Ishikawa (cell line): ENCODE data around the gene HCFC1R1.

Source experiments
- EP300 ChIP-seq: IDR thresholded peaks from 2 replicates; pipeline ENCODE4 v1.6.1; 2012; ENCODE audit warnings: borderline replicate concordance
- TCF12 ChIP-seq: IDR thresholded peaks from 2 replicates; pipeline ENCODE4 v1.6.1; 2012; ENCODE audit warnings: low read depth
- TEAD4 ChIP-seq: IDR thresholded peaks from 2 replicates; pipeline ENCODE4 v1.6.1; 2012
- ZBTB7A ChIP-seq: IDR thresholded peaks from 2 replicates; pipeline ENCODE4 v1.6.1; 2012; ENCODE audit warnings: low read depth
- TF ChIP-seq, protein P1 (sequence below): IDR thresholded peaks from 2 replicates; pipeline ENCODE4 v1.6.1; 2012; ENCODE audit warnings: low read depth, mild to moderate bottlenecking
- TF ChIP-seq, protein P2 (sequence below): IDR thresholded peaks from 2 replicates; pipeline ENCODE4 v1.6.1; 2012

DNA sequence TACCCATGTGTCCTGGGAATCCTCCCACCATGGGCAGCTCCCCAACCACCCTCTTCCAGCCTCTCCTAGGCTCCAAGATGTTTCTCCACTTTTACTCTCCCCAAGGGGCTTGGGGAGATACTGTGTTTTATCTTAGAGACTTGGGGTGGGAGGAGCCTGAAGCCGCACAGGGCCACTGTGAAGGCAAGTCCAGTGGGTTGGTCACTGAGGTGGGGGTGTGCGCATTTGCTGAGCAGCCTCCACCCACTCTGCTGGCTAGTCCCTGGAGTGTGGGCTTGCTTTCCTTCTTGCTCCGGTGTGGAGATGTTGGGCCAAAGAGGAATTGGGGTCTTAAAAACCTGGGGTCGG lies 15.1 kb downstream of the HCFC1R1 start:
- no peak for TF ChIP-seq TCF12
- TF ChIP-seq, protein P1, sequence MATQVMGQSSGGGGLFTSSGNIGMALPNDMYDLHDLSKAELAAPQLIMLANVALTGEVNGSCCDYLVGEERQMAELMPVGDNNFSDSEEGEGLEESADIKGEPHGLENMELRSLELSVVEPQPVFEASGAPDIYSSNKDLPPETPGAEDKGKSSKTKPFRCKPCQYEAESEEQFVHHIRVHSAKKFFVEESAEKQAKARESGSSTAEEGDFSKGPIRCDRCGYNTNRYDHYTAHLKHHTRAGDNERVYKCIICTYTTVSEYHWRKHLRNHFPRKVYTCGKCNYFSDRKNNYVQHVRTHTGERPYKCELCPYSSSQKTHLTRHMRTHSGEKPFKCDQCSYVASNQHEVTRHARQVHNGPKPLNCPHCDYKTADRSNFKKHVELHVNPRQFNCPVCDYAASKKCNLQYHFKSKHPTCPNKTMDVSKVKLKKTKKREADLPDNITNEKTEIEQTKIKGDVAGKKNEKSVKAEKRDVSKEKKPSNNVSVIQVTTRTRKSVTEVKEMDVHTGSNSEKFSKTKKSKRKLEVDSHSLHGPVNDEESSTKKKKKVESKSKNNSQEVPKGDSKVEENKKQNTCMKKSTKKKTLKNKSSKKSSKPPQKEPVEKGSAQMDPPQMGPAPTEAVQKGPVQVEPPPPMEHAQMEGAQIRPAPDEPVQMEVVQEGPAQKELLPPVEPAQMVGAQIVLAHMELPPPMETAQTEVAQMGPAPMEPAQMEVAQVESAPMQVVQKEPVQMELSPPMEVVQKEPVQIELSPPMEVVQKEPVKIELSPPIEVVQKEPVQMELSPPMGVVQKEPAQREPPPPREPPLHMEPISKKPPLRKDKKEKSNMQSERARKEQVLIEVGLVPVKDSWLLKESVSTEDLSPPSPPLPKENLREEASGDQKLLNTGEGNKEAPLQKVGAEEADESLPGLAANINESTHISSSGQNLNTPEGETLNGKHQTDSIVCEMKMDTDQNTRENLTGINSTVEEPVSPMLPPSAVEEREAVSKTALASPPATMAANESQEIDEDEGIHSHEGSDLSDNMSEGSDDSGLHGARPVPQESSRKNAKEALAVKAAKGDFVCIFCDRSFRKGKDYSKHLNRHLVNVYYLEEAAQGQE = no peak
- TF ChIP-seq ZBTB7A = no peak
- TF ChIP-seq, protein P2, sequence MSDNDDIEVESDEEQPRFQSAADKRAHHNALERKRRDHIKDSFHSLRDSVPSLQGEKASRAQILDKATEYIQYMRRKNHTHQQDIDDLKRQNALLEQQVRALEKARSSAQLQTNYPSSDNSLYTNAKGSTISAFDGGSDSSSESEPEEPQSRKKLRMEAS = no peak
- no peak for TF ChIP-seq EP300
- no peak for TF ChIP-seq TEAD4
